Measurements from ENCODE around the gene JPH3.

JPH3 gene

GRCh38 chr16:87684711-87685404 is 82.5 kb downstream of the JPH3 start:
- no peak for DNase-seq

GRCh38 chr16:87685405-87685755 is 83.1 kb downstream of the JPH3 start:
- DNase-seq, result no peak

- no peak for DNase-seq
Measured at GRCh38 chr16:87685766-87686165, 83.5 kb downstream of the JPH3 start.

- no peak for DNase-seq
Measured at GRCh38 chr16:87686697-87687096, 84.4 kb downstream of the JPH3 start.

GRCh38 chr16:87687126-87687910 is 85.0 kb downstream of the JPH3 start:
- no peak for DNase-seq

GRCh38 chr16:87687998-87688529 is 85.8 kb downstream of the JPH3 start:
- DNase-seq, result no peak

- DNase-seq, result no peak
Measured at GRCh38 chr16:87688876-87689815, 86.8 kb downstream of the JPH3 start.

GRCh38 chr16:87689956-87690465 is 87.7 kb downstream of the JPH3 start:
- DNase-seq, result no peak

- no peak for DNase-seq
Measured at GRCh38 chr16:87690911-87691685, 88.8 kb downstream of the JPH3 start.

GRCh38 chr16:87691686-87692079 is 89.4 kb downstream of the JPH3 start:
- no peak for DNase-seq

- DNase-seq, result no peak
Measured at GRCh38 chr16:87692176-87692575, 89.9 kb downstream of the JPH3 start.

GRCh38 chr16:87692756-87693155 is 90.4 kb downstream of the JPH3 start:
- DNase-seq, result no peak

- DNase-seq, result no peak
Measured at GRCh38 chr16:87693827-87694226, 91.5 kb downstream of the JPH3 start.

- no peak for DNase-seq
Measured at GRCh38 chr16:87694441-87695125, 92.3 kb downstream of the JPH3 start.

- DNase-seq, result no peak
Measured at GRCh38 chr16:87695534-87695933, 93.2 kb downstream of the JPH3 start.

GRCh38 chr16:87696726-87697125 is 94.4 kb downstream of the JPH3 start:
- DNase-seq, result no peak

- no peak for DNase-seq
Measured at GRCh38 chr16:87697256-87697655, 94.9 kb downstream of the JPH3 start.

GRCh38 chr16:87697792-87698191 is 95.5 kb downstream of the JPH3 start:
- no peak for DNase-seq

GRCh38 chr16:87698241-87698640 is 95.9 kb downstream of the JPH3 start:
- no peak for DNase-seq

- no peak for DNase-seq
Measured at GRCh38 chr16:87698676-87699199, 96.4 kb downstream of the JPH3 start.

GRCh38 chr16:87700406-87701077 is 98.2 kb downstream of the JPH3 start:
- DNase-seq, result no peak

Data from GDM1 (cell line).